ENCODE results near the gene SKAP1. TPM values are rescaled to one million over a fixed set of nuclear protein-coding genes. Genes with fewer than 3 reads are reported as not detected.

The SKAP1 gene
- total and polyA plus RNA-seq, 2 of the 13 experiments (the other 11 are each of a cell fraction or from before 2014, with no cell fraction given): 0.21 TPM; not detected in 1

GRCh38 chr17:48462946-48463345, 32.9 kb upstream of the SKAP1 start:
- in situ Hi-C loops (cut with HindIII; ENCODE audit: extremely low pct_ligation_motif_present, low pct_unique_long_range_greater_than_20kb) (no loop called here), intact Hi-C loops (cut with micrococcal nuclease; ENCODE audit: unreplicated experiment) (no loop called here)
- DNase-seq (ENCODE audit: low spot score) (no peak), ATAC-seq (no peak), FAIRE-seq (no peak)
- Histone ChIP-seq H3K27me3 (ENCODE audit: control insufficient read depth in 1 of 2, insufficient read depth in 2 of 2, low read length in 2 of 2) (no peaks in the 10 kb centered on the region; a peak in 1 of 5 replicates), H3K4me3 (replicated peaks in 1 of 3; ENCODE audit: insufficient read depth in 1 of 3, low read depth in 2 of 3, low read length in 3 of 3) (no peak overlapping the region), H3K9me3 (ENCODE audit: low read length) (no peaks in the 10 kb centered on the region), H3K9ac (ENCODE audit: insufficient read depth, low read depth, low read length) (no peak overlapping the region), H3K36me3 (replicated peaks in 1 of 2; ENCODE audit: control insufficient read depth in 1 of 2, insufficient read depth in 2 of 2, low read length in 2 of 2) (no peaks in the 10 kb centered on the region), H3K27ac (ENCODE audit: extremely low read length, insufficient read depth, low read length) (no peak overlapping the region), H3K4me1 (ENCODE audit: insufficient read depth, low read length) (no peaks in the 10 kb centered on the region), H4K20me1 (ENCODE audit: insufficient read depth, low read length) (no peaks in the 10 kb centered on the region), H3K79me2 (ENCODE audit: insufficient read depth, low read length) (no peaks in the 10 kb centered on the region), H3K4me2 (ENCODE audit: low read depth, low read length) (no peak overlapping the region), H2AFZ (ENCODE audit: low read length) (no peak overlapping the region)
- POLR2A ChIA-PET: no interaction called here
- BruUV-seq (replicated peaks): no TSS peak
- CTCF ChIA-PET (ENCODE audit: low intra/inter-chr PET ratio, low total read pairs): no interaction called here
- 4% methylated on average over 2 of the region's 2 CpGs for WGBS (ENCODE audit: low lambda C conversion rate)
- TF ChIP-seq ZSCAN5A (CRISPR knock-in tag; IDR thresholded peaks at IDR 0.05; ENCODE audit: borderline replicate concordance): no peak
- TF ChIP-seq ZNF747 (CRISPR knock-in tag; IDR thresholded peaks at IDR 0.05; ENCODE audit: borderline replicate concordance): no peak
- no peak for TF ChIP-seq ZFYVE20 (CRISPR knock-in tag; IDR thresholded peaks at IDR 0.05; ENCODE audit: borderline replicate concordance, low read depth)
- TF ChIP-seq SIN3A (IDR thresholded peaks at IDR 0.05; ENCODE audit: borderline replicate concordance, low read depth, low read length): no peak
- TF ChIP-seq ARNT (IDR thresholded peaks at IDR 0.05): no peak

- no peak for FAIRE-seq
- Histone ChIP-seq H3K4me2 (ENCODE audit: low read depth, low read length) (no peak overlapping the region), H3K36me3 (replicated peaks in 1 of 2; ENCODE audit: control insufficient read depth in 1 of 2, insufficient read depth in 2 of 2, low read length in 2 of 2) (no peaks in the 10 kb centered on the region), H2AFZ (ENCODE audit: low read length) (no peak overlapping the region), H3K9ac (ENCODE audit: insufficient read depth, low read depth, low read length) (no peak overlapping the region), H3K4me1 (ENCODE audit: insufficient read depth, low read length) (no peaks in the 10 kb centered on the region), H3K27ac (ENCODE audit: extremely low read length, insufficient read depth, low read length) (no peak overlapping the region), H3K79me2 (ENCODE audit: insufficient read depth, low read length) (no peaks in the 10 kb centered on the region), H4K20me1 (ENCODE audit: insufficient read depth, low read length) (no peaks in the 10 kb centered on the region), H3K4me3 (replicated peaks in 1 of 3; ENCODE audit: insufficient read depth in 1 of 3, low read depth in 2 of 3, low read length in 3 of 3) (no peak overlapping the region), H3K27me3 (ENCODE audit: control insufficient read depth in 1 of 2, insufficient read depth in 2 of 2, low read length in 2 of 2) (peaks cover 0 to 18% of the 10 kb centered on the region in 2 experiments; a peak in 2 of 5 replicates), H3K9me3 (ENCODE audit: low read length) (no peaks in the 10 kb centered on the region)
- POLR2A ChIA-PET: no interaction called here
- no peak for DNase-seq (ENCODE audit: low spot score)
- CTCF ChIA-PET (ENCODE audit: low intra/inter-chr PET ratio, low total read pairs): no interaction called here
- intact Hi-C loops (cut with micrococcal nuclease; ENCODE audit: unreplicated experiment) (no loop called here), in situ Hi-C loops (cut with HindIII; ENCODE audit: extremely low pct_ligation_motif_present, low pct_unique_long_range_greater_than_20kb) (no loop called here)
- ATAC-seq: no peak
- 2% methylated on average over 3 of the region's 3 CpGs for WGBS (ENCODE audit: low lambda C conversion rate)
- no TSS peak for BruUV-seq (replicated peaks)
- no peak for TF ChIP-seq ZNF562 (CRISPR knock-in tag; IDR thresholded peaks at IDR 0.05; ENCODE audit: borderline replicate concordance)
- TF ChIP-seq TRIM22 (IDR thresholded peaks at IDR 0.05): no peak
- no peak for TF ChIP-seq PCBP2 (optimal IDR thresholded peaks at IDR 0.05; ENCODE audit: low read depth, low read length, poor library complexity, severe bottlenecking)
- no peak for TF ChIP-seq ZNF564 (CRISPR knock-in tag; IDR thresholded peaks at IDR 0.05)
Observed at GRCh38 chr17:48460052-48460451, 30.0 kb upstream of the SKAP1 start.

All from HepG2 (cell line).